SK-N-SH treated with all-trans-retinoic acid at 6 μM for 48 hours (cell line): ENCODE results near the gene POC1A.

Experiments
- ATAC-seq: fragments of 200-7000 bp; cut with Tn5 transposase; 3 replicates; pipeline ENCODE4 v1.9.1; 2020; ENCODE audit warnings: mild to moderate bottlenecking, moderate library complexity
- GLIS3 ChIP-seq: fragments of 250-450 bp; sonication (Bioruptor Pico); IDR thresholded peaks from 2 replicates; pipeline ENCODE4 v1.5.0; 2020; ENCODE audit warnings: mild to moderate bottlenecking, moderate library complexity
- ISL1 ChIP-seq: fragments of 250-450 bp; sonication (Bioruptor Pico); IDR thresholded peaks from 2 replicates; pipeline ENCODE4 v2.1.2; 2022; ENCODE audit warnings: mild to moderate bottlenecking, moderate library complexity
- SNAI2 ChIP-seq: fragments of 250-450 bp; sonication (Bioruptor Pico); IDR thresholded peaks from 2 replicates; pipeline ENCODE4 v1.5.0; 2020; ENCODE audit warnings: mild to moderate bottlenecking, moderate library complexity
- TCF4 ChIP-seq: fragments of 250-450 bp; sonication (Bioruptor Pico); IDR thresholded peaks from 2 replicates; pipeline ENCODE4 v1.8.0; 2021; ENCODE audit warnings: mild to moderate bottlenecking, moderate library complexity, borderline replicate concordance
- TOX ChIP-seq: fragments of 250-450 bp; sonication (Bioruptor Pico); IDR thresholded peaks from 2 replicates; pipeline ENCODE4 v1.8.0; 2021; ENCODE audit warnings: mild to moderate bottlenecking, moderate library complexity, borderline replicate concordance
- ZC3H10 ChIP-seq: fragments of 250-450 bp; sonication (Bioruptor Pico); IDR thresholded peaks from 2 replicates; pipeline ENCODE4 v1.5.1; 2021; ENCODE audit warnings: mild to moderate bottlenecking, moderate library complexity
- ZNF70 ChIP-seq: fragments of 450-650 bp; formaldehyde crosslinking; IDR thresholded peaks from 2 replicates; pipeline ENCODE4 v1.5.0; 2020; ENCODE audit warnings: mild to moderate bottlenecking, moderate library complexity
- ZNF8 ChIP-seq: fragments of 450-650 bp; formaldehyde crosslinking; IDR thresholded peaks from 2 replicates; pipeline ENCODE4 v1.5.0; 2020; ENCODE audit warnings: mild to moderate bottlenecking, moderate library complexity
- TF ChIP-seq, protein P1 (sequence below): fragments of 250-450 bp; sonication (Bioruptor Pico); IDR thresholded peaks from 2 replicates; pipeline ENCODE4 v1.5.1; 2020; ENCODE audit warnings: low read depth, mild to moderate bottlenecking, moderate library complexity
- TF ChIP-seq, protein P2 (sequence below): fragments of 250-450 bp; sonication (Bioruptor Pico); IDR thresholded peaks from 2 replicates; pipeline ENCODE4 v1.5.1; 2021; ENCODE audit warnings: mild to moderate bottlenecking, moderate library complexity
- TF ChIP-seq, protein P3 (sequence below): fragments of 250-450 bp; sonication (Bioruptor Pico); IDR thresholded peaks from 2 replicates; pipeline ENCODE4 v1.5.0; 2020; ENCODE audit warnings: mild to moderate bottlenecking, moderate library complexity

The POC1A gene

DNA sequence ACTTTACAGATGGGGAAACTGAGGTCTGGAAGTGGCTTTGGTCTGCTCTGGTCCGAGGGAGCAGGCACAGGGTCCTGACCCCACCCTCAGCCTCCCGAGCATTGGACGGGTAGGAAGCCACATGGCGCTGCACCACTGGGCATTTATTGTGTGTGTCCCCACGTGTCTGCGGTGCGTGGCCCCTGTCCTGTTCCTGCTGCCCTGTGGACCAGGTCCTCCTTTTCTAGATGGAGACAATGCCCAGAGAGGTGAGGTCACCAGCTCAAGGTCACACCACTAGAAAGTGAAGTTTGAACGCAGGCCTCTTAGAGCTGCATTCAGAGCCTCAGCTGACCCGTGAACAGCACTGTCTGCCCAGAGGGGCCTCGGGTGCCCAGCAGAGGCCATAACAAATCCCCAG lies 124.7 kb downstream of the POC1A start:
- TF ChIP-seq, protein P1, sequence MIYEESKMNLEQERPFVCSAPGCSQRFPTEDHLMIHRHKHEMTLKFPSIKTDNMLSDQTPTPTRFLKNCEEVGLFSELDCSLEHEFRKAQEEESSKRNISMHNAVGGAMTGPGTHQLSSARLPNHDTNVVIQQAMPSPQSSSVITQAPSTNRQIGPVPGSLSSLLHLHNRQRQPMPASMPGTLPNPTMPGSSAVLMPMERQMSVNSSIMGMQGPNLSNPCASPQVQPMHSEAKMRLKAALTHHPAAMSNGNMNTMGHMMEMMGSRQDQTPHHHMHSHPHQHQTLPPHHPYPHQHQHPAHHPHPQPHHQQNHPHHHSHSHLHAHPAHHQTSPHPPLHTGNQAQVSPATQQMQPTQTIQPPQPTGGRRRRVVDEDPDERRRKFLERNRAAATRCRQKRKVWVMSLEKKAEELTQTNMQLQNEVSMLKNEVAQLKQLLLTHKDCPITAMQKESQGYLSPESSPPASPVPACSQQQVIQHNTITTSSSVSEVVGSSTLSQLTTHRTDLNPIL (CRISPR knock-in tag) = no peak
- TF ChIP-seq ZNF70 (CRISPR knock-in tag) (no peak), TCF4 (CRISPR knock-in tag) (no peak)
- TF ChIP-seq, protein P2, sequence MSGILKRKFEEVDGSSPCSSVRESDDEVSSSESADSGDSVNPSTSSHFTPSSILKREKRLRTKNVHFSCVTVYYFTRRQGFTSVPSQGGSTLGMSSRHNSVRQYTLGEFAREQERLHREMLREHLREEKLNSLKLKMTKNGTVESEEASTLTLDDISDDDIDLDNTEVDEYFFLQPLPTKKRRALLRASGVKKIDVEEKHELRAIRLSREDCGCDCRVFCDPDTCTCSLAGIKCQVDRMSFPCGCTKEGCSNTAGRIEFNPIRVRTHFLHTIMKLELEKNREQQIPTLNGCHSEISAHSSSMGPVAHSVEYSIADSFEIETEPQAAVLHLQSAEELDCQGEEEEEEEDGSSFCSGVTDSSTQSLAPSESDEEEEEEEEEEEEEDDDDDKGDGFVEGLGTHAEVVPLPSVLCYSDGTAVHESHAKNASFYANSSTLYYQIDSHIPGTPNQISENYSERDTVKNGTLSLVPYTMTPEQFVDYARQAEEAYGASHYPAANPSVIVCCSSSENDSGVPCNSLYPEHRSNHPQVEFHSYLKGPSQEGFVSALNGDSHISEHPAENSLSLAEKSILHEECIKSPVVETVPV (CRISPR knock-in tag) = no peak
- ATAC-seq = no peak

DNA sequence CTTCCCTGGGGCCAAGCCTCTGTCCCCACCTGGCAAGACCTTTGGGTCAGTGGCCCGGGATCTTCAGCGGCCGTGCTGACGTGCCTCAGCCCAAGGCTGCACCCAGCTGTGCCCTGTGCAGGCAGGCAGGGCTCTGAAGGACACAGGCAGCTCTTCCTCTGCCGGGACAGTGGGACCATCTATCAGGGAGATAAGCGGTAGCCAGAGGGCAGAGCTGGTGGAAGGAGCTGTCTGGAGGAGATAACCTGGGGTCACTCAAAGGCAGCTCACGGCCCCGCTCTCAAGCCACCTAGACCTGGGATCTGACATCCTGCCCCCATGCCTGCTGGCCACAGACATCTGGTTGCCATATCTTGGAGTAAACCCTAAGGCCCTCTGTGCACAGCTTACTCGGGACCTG lies 125.2 kb downstream of the POC1A start:
- TF ChIP-seq GLIS3 (CRISPR knock-in tag) = no peak
- TF ChIP-seq TCF4 (CRISPR knock-in tag) = peak; percentile 78; the same call in 1 of the 2 replicates
- TF ChIP-seq, all 23 proteins: peak for 1
- peak; percentile 27; the same call in 1 of the 3 replicates for ATAC-seq

DNA sequence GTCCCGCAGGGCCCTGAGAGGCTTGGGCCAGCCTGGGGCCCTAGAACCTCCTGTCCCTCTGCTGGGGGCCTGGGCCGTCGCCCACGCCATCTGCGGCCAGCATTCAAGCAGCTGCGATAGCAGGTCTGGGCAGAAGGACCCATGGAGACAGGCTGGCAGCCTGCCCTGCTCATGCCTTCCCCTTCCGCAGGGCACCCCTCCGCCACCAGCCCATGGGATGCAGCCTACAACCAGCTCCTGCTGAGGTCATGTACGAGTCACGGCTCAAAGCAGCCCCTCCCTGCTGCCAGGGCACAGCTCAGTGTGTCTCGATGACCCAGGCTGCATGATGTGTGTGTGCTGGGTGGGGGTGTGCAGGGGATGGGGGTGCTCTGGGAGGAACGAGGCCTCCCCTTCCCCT lies 125.7 kb downstream of the POC1A start:
- ATAC-seq = peak; percentile 51

DNA sequence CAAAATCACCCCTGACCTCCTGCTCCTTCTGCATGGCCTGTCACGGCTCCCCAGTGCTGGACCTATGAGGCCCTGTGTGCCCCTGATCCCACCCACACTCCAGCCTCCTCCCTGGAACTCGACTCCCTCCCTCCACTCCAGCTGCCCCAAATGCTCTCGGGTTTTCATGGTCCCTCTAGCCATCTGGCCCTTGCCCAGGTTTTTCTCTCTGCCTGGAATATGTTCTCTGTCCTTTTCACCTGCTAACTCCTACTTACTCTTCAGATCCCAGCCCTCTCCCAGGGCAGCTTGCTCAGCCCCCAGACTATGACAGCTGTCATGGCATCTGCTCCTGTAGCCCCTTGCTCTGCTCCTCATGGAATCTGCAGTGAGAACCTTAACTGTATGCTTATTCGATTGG lies 128.2 kb downstream of the POC1A start:
- ATAC-seq = no peak
- TF ChIP-seq, protein P2 (CRISPR knock-in tag) = no peak
- TF ChIP-seq SNAI2 (CRISPR knock-in tag) (no peak), ISL1 (CRISPR knock-in tag) (no peak)
- TF ChIP-seq, protein P1 (CRISPR knock-in tag) = no peak
- TF ChIP-seq, all 23 proteins: peak for 0

More for the DNA sequence above, 125.7 kb downstream of the POC1A start:
- TF ChIP-seq ZNF8 = no peak
- TF ChIP-seq, protein P3, sequence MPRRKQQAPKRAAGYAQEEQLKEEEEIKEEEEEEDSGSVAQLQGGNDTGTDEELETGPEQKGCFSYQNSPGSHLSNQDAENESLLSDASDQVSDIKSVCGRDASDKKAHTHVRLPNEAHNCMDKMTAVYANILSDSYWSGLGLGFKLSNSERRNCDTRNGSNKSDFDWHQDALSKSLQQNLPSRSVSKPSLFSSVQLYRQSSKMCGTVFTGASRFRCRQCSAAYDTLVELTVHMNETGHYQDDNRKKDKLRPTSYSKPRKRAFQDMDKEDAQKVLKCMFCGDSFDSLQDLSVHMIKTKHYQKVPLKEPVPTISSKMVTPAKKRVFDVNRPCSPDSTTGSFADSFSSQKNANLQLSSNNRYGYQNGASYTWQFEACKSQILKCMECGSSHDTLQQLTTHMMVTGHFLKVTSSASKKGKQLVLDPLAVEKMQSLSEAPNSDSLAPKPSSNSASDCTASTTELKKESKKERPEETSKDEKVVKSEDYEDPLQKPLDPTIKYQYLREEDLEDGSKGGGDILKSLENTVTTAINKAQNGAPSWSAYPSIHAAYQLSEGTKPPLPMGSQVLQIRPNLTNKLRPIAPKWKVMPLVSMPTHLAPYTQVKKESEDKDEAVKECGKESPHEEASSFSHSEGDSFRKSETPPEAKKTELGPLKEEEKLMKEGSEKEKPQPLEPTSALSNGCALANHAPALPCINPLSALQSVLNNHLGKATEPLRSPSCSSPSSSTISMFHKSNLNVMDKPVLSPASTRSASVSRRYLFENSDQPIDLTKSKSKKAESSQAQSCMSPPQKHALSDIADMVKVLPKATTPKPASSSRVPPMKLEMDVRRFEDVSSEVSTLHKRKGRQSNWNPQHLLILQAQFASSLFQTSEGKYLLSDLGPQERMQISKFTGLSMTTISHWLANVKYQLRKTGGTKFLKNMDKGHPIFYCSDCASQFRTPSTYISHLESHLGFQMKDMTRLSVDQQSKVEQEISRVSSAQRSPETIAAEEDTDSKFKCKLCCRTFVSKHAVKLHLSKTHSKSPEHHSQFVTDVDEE (CRISPR knock-in tag) = no peak
- no peak for TF ChIP-seq ZC3H10 (CRISPR knock-in tag)

DNA sequence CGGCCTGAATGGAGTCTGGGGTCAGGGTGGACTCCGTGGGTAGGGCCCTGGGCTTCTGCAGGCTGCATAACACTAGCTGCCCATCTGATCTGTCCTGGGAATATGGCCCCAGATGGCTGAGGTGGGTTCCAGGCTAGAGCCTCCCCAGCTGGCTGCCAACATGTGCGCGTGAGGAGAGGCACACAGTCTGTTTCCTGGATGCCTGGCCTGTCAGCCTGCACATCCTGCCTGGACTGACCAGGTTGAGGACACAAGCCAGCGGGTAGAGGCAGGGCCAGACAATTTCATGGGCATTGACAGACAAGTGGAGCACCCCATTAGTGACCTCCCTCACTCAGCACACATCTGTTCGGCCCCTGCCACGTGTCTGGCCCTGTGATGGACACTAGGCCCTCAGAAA lies 128.8 kb downstream of the POC1A start:
- TF ChIP-seq TOX (CRISPR knock-in tag) = no peak
- TF ChIP-seq TCF4 (CRISPR knock-in tag) = 0 out of 2 replicates have a peak, but pooled peaks have one; percentile 13
- TF ChIP-seq ISL1 (CRISPR knock-in tag) = no peak
- 0 out of 2 replicates have a peak, but pooled peaks have one; percentile 19 for TF ChIP-seq ZNF70 (CRISPR knock-in tag)
- TF ChIP-seq, all 23 proteins: peak for 2
- no peak; the same call in 2 of the 3 replicates for ATAC-seq
